Activated CD4-positive, alpha-beta T cell treated with anti-CD3 and anti-CD28 coated beads for 24 hours (primary cell): ENCODE results near the gene FGR.
A peak's percentile ranks its signal among the peaks of the same experiment; 100 is the strongest.
"Not testable (repeated sequence)": the region's sequence is repeated elsewhere in the genome, so short reads cannot be mapped to it uniquely, and the experiment has no call there.

Source experiments
- DNase-seq, 2 donors: peaks; one replicate each; pipeline ENCODE4 v3.0.0-alpha.2; 2020; ENCODE audit warnings: low read depth in 2 of 2

Gene FGR

DNA sequence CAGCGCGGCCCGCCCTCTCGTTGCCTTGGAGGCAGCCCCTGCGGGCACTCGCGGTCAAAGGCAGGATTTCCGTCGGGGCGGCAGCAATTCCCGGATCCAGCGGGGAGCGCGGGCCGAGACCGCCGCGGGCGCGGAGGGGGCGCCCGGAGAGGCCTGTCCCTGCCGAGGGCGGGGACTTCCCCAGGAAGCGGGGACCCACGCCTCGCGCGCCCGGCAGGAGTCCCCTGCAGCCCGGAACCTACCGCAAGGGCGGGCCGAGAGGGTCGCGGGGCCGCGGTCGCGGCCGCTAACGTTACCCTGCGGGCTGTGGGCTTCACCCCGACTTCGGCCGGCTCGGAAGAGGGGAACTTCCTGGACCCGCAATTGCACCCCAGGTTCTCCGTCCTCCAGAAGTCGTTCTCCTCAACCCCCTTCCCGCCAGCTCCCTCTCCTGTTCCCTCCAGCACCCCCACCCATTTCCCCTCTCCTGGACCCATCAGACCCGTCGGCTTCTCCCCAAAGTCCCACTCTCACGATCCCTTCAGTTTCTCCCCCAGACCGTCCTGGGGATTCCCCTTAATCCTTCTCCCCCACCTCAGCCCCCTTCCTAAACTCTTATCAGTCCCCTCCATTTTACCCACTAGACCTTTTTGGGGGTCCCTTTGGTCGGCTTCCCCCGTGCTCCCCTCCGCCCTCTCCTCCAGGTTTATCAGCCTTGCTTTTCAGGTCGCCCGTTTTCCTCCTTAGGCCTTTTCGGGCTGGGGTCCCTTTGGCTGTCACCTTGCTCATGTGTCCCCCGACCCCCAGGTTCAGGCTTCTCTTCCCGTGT is 604 bp downstream of the FGR start:
- no peak for DNase-seq

DNA sequence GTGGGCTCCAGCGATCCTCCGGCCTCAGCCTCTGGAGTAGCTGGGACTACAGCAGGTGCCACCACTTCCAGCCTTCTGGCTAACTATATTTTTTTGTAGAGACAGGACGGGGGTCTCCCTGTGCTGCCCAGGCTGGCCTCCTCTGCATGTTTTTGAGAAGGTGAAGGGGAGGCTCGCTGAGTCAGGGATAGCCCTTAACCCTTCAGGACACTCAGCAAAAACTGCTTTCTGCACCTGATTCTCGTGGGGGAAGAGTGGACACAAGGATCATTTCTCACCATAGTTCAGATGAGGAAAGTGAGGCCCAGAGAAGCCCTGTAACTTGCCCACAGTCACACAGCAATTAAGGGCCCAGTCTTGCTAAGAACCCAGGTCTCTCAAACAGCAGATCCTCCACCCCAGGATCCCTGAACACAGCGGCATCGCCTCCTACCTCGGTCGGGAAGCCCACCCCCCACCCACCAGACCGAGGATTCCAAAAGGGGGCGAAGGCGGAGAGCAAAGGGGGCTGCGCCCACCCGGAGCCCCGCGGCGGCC is 1.3 kb downstream of the FGR start:
- DNase-seq = no peak

DNA sequence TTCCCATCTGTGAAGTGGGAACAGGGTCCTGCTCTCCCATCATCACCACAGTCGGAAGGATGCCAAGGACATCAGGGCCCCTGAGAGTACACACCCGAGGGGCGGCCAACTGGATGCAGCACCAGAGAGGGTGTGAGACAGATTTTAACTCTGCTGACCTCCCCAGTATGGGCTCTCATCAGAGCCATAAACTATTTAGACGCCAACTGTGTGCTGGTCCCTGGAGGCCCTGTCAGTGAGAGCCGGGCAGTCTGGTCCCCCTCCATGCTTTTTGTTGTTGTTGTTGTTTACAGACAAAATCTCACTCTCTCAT is 1.7 kb downstream of the FGR start:
- no peak for DNase-seq

DNA sequence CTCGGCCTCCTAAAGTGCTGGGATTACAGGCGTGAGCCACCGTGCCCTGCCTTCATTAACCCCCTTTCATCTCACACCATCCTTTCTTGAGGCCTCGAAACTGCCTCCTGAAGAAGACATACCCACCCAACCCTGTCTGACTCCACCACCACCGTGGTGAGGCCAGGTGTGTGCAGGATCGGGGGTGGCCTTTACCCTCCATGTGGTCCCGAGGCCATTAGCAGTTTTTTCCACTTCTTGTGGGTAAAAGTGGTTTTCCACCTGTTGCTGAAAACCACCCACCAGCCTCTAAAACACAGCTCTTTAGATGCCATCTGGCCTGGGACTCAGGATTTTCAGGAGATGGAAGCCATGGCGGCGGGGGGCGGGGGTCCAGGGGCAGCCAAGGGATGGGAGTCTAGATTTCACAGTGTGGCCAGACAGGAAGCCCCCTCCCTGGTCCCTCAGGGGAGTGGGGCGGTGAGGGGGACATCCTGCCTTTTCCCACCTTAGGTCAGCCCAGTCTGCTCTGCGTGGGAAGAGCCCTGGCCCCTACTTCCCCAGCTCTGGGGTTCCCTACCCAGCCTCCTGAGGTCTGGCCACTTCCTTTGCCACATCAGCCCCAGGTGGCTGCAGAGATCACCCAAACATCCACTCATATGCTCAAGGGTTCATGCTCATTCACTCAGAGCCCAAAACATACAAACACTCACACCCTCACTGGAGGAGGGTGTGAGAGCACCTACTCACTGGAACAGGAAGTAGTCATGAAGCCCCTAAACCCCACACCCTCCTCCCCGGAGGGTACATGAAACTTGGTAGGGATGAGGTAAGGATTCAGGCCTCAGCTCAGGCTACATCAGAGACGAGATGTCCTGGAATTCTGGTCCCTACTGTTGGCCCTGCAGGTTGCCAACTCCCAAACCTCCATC is 2.3 kb downstream of the FGR start:
- DNase-seq = peak in 1 of 2 donors; percentile 43

DNA sequence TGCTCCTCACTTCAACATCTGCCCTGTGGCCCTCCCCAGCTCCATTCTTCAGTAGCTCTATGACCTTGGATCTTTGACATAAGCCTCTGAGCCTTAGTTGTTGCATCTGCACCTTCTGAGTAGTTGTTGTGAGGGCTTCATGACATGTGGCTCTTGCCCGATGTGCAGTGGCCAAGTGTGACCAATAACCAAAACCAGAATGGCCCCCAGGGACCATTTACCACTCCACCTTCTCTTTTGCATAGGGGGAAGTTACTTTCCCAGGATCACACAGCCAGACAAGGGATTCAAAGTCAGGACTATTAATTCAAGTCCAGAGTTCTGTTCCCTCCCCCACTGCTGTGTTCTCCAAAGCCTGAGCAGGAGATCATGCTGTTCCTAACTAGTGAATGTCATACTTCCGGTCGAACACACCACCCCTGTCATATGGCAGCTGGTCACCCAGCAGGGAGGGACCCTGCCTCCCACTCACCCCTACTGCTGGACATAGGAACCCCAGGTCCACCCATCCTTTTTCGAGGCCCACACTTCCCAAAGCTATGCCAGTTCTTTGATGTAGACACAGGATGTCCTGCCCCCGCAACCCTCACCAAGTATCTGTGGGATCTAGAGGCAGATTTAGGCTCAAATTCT is 4.0 kb downstream of the FGR start:
- no peak for DNase-seq

DNA sequence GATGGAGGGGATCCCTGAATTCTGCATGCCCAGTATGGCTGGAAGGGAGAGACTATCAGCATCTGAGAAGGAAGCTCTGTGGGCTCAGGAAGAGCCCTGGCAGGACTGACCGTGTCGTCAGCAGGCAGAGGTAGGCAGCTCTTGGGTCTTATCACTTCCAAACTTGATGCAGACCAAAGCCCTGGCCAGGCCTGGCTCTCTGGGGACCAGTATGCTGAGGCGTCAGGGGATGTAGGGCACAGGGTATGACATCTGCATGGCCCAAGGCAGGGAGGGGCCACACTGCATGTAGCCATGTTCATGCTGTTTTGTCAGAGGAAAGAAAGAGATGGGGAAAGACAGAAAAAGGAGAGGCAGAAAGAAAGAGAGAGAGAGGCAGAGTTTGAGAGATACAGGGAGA is 6.3 kb downstream of the FGR start:
- DNase-seq = no peak

DNA sequence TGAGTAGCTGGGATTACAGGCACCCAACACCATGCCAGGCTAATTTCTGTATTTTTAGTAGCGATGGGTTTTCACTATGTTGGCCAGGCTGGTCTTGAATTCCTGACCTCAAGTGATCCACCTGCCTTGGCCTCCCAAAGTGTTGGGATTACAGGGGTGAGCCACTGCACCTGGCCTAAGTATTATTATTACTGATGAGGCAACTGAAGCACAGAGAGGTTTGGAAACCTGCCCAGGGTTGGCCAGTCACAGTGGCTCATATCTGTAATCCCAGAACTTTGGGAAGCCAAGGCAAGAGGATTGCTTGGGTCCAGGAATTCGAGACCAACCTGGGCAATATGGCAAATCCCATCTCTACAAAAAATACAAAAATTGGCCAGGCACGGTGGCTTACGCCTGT is 7.3 kb downstream of the FGR start:
- DNase-seq = not testable (repeated sequence)

DNA sequence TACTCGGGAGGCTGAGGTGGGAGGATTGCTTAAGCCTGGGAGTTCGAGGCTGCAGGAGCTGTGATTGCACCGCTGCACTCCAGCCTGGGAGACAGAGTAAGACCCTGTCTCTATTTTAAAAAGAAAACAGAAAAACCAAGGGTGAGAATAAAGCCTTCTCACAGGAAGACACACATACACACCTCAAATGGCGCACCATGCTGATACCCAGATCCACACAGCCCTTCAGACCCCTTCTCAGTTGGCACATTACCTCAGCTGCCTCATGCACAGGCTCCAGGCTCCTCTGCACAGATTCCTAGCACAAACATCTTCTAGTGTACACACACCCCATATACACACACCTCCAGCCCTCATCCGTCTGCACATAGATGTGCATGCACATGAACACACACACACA is 7.9 kb downstream of the FGR start:
- DNase-seq = no peak

DNA sequence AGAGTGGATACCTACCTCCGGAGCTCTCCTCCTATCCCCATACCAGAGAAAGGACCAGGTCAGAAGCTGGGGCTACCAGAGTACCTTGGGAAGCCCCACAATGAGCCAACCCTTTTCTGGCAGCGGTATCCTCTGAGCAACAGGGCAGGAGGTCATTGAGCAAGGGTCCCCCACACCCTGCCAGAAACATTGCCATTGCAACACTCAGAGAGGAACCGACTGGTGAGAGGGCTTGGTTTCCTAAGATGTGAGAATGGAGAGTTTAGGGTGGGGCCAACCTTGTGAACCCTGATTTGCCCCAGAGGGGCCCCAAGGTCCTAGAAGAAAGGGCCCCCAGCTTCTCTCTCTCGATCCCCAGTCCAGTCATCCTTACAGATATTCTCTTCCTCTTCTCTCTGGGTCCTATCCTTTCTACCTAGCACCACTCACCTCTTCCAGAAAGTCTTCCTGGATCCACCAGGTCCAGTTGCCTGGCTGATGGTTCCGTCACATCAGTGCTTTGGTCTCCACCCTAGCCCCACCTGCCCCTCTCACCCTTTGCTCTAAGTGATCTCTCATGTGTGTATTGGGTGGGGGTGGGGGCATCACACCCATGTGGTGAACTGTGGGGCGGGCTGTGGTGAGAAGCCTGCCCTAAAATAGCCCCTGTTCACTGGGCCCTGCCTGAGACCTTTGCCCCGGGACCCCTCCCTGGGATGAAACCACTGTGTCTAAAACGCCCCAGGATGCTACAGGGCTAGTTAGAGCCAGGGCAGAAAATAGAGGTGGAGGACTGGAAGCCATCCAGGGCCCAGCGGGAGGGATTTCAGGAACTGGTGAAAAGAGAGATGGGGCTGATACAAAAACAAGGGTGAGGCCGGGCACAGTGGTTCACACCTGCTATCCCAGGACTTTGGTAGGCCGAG is 8.7 kb downstream of the FGR start:
- no peak for DNase-seq

DNA sequence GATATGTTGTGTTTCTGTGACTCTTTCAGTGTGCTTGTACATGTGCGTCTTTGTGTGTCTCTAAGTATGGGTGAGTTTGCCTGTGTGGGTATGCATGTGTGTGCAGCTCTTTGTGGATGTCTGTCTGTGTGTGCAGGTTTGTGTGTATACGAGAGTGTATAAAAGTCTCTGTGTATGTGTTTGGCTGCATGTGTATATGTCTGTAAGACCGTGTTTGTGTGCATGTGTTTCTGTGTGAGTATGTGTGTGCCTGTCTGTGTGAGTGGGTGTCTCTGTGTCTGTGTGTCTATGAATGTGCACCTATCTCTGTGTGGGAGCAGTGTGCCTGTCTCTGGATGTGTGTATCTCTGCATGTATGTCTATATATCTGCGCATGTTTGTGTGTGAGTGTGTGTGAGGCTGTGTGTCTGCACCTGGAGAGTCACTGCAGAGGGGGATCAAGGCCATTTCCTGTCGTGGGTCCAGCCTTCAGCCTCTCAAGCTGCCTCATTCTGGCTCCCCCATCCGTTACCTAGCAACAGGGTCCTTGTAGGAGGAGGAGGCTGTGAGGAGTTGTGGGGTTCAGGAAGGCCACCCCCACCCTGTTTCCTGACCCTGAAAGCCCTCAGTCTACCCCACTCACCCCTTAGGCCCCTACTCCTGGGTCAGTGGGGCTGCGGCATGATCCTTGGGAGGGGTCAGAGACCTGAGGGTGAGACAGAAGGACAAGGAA is 10.4 kb downstream of the FGR start:
- no peak for DNase-seq

DNA sequence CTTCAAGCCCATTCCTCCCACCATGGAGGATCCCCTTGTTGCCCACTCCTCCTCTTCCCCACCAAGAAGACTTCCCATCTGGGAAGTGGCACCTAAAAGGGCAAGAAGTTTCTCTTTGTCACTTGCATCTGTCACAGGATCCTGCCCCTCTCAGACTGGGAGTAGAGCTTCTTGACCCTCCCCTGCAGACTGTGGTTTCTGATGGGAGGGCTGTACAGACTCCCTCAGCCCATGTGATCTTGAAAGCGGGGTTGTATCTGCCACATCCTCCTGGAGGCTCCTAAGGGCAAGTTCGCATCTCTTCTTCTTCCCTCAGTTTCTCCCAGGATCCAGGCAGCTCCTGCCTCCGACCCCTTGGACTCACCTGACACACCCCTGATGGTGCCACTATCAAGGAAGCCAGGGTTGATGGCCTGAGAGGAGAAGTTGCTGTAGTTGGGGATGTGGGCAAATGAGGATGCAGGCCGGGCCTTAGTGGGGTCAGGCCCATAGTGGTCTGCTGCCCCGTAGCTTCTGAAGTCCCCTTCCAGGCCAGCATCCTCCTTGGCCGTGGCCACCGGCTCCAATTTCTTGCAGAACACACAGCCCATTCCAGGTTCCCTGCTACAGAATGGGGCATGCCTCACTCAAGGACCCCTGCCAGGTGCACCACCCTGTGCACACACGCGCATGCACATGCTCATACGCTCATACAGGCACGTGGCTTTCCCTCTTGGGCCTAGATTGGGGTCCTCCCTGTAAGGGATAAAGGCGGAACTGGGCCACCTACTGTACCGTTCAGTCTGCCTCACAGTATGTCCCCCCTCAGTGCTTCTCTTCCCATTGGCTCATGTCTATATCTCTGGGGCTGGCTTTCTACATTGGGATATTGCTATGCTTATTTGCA is 11.4 kb downstream of the FGR start:
- DNase-seq = no peak

DNA sequence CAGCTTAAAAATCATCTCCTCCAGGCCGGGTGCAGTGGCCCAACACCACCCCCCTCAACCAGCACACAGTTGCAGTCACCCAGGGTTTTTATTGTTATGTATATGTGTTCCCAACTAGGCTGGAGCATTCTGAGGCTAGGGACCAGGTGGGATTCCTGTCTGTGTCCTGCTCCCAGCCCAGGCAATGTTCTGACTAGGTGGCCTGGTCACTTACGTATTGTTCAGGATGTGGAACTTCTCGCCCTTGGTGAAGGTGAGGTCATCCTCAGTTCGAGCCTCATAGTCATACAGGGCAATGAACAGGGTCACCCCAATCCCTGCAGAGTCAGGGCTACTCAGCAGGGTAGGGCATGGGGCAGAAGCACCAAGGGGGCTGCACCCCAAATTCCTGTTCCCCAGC is 12.2 kb downstream of the FGR start:
- no peak for DNase-seq

DNA sequence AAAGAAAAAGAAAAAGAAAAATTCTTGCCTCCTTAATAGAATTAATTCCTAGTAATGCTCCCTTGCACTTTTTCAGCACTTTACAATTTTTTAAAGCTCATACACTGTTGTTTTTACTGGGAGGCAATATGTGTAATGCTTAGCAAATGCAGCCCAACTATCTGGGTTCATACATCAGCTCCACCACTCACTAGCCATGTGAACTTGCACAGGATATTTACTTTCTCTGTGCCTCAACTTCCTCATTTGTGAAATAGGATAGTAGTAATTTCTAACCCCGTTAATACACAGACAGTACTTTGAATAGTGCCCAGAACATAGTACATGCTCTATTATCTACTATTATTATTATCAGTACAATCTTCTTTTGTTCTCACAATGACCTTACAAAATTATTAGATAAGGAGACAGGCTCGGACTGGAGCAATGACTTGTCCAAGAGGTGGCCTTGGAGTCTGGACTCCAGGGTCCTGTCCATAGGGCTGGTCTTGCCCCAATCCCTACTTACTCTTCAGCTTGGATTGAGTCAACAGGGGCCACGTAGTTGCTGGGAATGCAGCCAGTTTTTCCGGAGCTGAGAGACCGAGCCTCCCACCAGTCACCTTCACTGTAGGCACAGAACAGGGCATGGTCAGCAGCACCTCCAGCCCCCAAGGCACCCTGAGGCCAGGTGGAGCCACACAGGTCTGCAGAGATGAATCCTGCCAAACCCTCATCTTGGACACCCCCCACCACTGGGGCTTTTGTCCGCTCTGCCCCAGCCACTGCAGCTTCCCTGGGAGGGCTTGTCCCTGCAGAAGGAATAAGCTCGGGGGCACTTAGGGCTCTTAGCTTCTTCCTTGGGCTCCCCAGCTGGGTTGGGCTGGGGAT is 13.7 kb downstream of the FGR start:
- no peak for DNase-seq

DNA sequence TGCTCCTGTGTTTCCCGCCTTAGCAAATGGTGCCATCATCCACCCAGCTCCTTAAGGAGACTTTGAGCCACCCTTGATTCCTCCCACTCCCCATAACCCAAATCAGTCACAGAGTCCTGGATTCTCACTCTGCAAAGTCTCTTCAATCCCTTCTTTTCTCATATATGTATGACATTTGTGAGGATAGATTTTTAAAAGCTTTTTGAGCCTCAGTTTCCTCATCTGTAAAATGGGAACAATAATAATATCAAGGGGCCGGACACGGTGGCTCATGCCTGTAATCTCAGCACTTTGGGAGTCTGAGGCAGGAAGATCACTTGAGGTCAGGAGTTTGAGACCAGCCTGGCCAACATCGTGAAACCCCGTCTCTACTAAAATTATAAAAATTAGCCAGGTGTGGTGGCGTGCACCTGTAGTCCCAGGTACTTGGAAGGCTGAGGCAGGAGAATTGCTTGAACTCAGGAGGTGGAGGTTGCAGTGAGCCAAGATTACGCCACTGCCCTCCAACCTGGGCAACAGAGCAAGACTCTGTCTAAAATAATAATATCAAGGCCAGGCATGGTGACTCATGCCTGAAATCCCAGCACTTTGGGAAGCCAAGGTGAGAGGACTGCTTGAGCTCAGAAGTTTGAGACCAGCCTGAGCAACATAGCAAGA is 15.1 kb downstream of the FGR start:
- DNase-seq = not testable (repeated sequence)

DNA sequence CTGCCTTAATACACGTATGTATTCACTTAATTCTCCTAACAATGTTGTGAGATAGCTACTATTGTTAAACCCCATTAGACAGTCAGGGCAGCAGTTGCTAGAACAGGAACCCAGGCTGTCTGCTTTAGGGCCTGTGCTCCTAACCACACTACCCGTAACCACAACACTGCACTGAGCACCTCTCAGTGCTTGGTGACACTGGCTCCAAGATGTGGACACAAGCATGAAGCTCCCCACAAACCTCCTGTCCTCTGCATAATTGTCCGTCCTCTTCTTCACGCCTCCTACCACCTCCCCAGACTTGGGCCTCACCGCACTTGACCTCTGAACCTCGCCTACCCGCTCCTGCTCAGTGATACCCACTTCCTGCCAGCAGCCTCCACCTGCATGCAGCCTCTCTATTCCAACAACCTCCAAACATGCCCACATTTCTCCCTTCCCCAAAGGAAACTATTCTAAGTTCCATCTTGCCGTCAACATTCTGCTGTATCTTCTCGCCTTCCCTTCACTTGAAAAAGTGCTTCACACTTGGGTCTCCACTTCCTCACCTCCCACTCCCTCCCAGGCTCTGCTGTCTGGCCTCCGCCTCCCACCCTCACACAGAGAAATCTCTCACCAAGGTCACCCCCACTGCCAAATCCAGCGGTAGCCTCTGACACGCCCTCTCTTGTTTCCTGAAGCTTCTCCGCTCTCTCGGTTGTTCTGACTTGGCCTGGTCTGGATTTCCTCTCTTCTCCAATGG is 16.5 kb downstream of the FGR start:
- no peak for DNase-seq

DNA sequence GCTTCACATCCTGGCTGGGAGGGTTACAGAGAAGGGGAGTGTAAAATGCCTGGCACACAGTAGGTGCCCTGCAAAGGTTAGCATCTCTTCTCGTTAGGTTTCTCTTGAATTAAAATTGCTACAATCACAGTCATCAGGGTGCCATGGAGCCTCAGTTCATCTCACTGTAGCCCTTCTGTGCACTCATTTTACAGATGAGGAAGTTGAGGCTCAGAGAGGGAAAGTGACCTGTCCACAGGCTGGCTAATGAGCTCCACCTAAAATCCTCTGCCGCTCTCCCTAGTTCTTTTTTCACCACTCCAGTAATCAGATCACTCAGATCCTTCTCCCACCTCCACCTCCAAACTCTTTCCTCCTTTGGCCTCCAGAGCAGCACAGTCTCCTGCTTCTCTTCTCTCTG is 17.6 kb downstream of the FGR start:
- DNase-seq = no peak

DNA sequence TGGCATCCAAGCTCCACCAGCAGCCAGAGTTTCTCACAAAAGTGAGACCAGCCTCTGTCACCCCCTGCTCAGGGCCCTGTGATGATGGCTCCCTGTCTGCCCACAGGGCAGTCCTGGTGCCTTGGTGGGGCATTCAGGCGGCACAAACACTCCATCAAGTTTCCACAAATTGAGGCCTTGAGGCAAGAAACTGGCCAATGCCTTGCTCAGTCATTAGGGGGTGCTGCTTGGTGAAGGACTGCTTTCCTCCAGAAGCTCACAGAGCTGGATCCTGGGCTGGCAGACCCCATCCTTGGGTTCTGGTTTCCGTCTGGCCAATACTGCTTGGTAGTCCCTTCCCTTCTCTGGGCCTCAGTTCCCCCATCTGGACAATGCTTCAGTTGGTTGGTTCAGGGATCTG is 18.5 kb downstream of the FGR start:
- DNase-seq = no peak
